ENCODE data around the gene GREM1. TPM values are rescaled to one million over a fixed set of nuclear protein-coding genes. Genes with fewer than 3 reads are reported as not detected.

The GREM1 gene
- total and polyA plus RNA-seq, 2 of the 4 experiments (the other 2 are of a cell fraction): 848 to 852 TPM

DNA sequence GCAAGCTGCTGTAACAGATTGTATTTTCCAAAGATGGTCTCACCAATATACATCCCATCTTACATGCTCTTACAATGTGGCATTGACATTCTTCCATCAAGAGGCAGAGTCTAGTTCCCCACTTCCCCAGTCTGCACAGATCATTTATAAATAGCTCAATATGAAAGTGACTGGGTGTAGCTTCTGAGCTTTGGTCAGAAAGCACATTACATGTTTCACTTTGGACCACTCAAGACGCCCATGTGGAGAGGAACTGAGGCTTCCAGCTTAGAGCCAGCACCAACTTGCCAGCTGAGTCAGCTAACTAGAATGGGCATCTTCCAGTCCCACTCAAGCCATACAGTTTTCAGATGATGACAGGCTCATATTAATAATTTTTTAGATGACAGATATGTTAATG lies 45.5 kb downstream of the GREM1 start:
- Histone ChIP-seq H2AFZ (replicated peaks; ENCODE audit: low read length, poor library complexity) (no peak overlapping the region), H3K23ac (ENCODE audit: low read depth, low read length) (no peak overlapping the region), H3K36me3 (ENCODE audit: control insufficient read depth, insufficient read depth, low read length) (peaks cover 5% of the 10 kb centered on the region), H4K91ac (ENCODE audit: insufficient read depth, low read depth, low read length) (no peak overlapping the region), H3K9ac (ENCODE audit: low read depth, low read length) (no peak overlapping the region), H3K4ac (ENCODE audit: low read depth, low read length) (peak overlapping the region; percentile 32; the same call in 1 of the 2 replicates), H3K18ac (ENCODE audit: low read depth, low read length) (no peak overlapping the region), H2AK5ac (ENCODE audit: low read depth, low read length) (no peak overlapping the region), H3K56ac (ENCODE audit: extremely low read depth, insufficient read depth, low read length) (no peak overlapping the region), H3K4me1 (ENCODE audit: control insufficient read depth, insufficient read depth, low read length) (peaks cover 6% of the 10 kb centered on the region; the same call in 1 of the 2 replicates), H3K14ac (replicated peaks; ENCODE audit: low read depth, low read length) (0 out of 2 replicates have a peak overlapping the region, but pooled peaks have one; percentile 20), H3K79me1 (ENCODE audit: low read depth in 1 of 2, low read length in 2 of 2) (peaks cover 16 to 39% of the 10 kb centered on the region in 2 experiments), H4K8ac (ENCODE audit: low read depth in 2 of 2, low read length in 2 of 2) (peak overlapping the region in 1 of 2 experiments; percentile 40; a peak in 1 of 4 replicates), H2AK9ac (replicated peaks; ENCODE audit: low read depth, low read length, poor library complexity) (no peak overlapping the region), H2BK15ac (ENCODE audit: low read depth, low read length) (no peak overlapping the region), H3K9me3 (ENCODE audit: control insufficient read depth, insufficient read depth, low read length) (no peaks in the 10 kb centered on the region), H3K4me2 (ENCODE audit: low read depth, low read length) (no peak overlapping the region), H4K20me1 (ENCODE audit: insufficient read depth, low read length) (no peaks in the 10 kb centered on the region), H4K5ac (ENCODE audit: low read depth, low read length) (no peak overlapping the region), H2BK20ac (ENCODE audit: low read depth, low read length) (no peak overlapping the region), H3K27ac (ENCODE audit: insufficient read depth, low read length) (no peak overlapping the region), H3K27me3 (ENCODE audit: control insufficient read depth, insufficient read depth, low read length) (no peaks in the 10 kb centered on the region), H3K4me3 (ENCODE audit: insufficient read depth, low read depth, low read length) (no peak overlapping the region), H2BK5ac (ENCODE audit: low read depth, low read length, poor library complexity, severe bottlenecking) (no peak overlapping the region), H3K9me1 (ENCODE audit: insufficient read depth, low read length) (peaks cover 3% of the 10 kb centered on the region), H2BK120ac (ENCODE audit: low read depth, low read length) (no peak overlapping the region)
- TF ChIP-seq RCOR1 (IDR thresholded peaks at IDR 0.05; ENCODE audit: insufficient replicate concordance, low read length) (no peak), MAZ (IDR thresholded peaks at IDR 0.05; ENCODE audit: borderline replicate concordance, low read depth, low read length) (no peak), BHLHE40 (IDR thresholded peaks at IDR 0.05; ENCODE audit: low read depth, low read length) (no peak), MXI1 (IDR thresholded peaks at IDR 0.05; ENCODE audit: borderline replicate concordance, low read depth, low read length) (no peak), NFE2L2 (IDR thresholded peaks at IDR 0.05; ENCODE audit: low read depth, low read length) (no peak), CEBPB (IDR thresholded peaks at IDR 0.05; ENCODE audit: low read depth, low read length) (no peak), CHD1 (IDR thresholded peaks at IDR 0.05; ENCODE audit: low read depth, low read length) (no peak), SMC3 (IDR thresholded peaks at IDR 0.05; ENCODE audit: low read depth, low read length) (no peak), FOS (IDR thresholded peaks at IDR 0.05; ENCODE audit: low read depth, low read length) (no peak)
- TF ChIP-seq, protein P1, sequence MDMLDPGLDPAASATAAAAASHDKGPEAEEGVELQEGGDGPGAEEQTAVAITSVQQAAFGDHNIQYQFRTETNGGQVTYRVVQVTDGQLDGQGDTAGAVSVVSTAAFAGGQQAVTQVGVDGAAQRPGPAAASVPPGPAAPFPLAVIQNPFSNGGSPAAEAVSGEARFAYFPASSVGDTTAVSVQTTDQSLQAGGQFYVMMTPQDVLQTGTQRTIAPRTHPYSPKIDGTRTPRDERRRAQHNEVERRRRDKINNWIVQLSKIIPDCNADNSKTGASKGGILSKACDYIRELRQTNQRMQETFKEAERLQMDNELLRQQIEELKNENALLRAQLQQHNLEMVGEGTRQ (IDR thresholded peaks at IDR 0.05; ENCODE audit: low read depth, low read length): no peak
- TF ChIP-seq, protein P2, sequence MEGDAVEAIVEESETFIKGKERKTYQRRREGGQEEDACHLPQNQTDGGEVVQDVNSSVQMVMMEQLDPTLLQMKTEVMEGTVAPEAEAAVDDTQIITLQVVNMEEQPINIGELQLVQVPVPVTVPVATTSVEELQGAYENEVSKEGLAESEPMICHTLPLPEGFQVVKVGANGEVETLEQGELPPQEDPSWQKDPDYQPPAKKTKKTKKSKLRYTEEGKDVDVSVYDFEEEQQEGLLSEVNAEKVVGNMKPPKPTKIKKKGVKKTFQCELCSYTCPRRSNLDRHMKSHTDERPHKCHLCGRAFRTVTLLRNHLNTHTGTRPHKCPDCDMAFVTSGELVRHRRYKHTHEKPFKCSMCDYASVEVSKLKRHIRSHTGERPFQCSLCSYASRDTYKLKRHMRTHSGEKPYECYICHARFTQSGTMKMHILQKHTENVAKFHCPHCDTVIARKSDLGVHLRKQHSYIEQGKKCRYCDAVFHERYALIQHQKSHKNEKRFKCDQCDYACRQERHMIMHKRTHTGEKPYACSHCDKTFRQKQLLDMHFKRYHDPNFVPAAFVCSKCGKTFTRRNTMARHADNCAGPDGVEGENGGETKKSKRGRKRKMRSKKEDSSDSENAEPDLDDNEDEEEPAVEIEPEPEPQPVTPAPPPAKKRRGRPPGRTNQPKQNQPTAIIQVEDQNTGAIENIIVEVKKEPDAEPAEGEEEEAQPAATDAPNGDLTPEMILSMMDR (conservative IDR thresholded peaks at IDR 0.05; ENCODE audit: low read depth, low read length): no peak
- TF ChIP-seq, protein P3, sequence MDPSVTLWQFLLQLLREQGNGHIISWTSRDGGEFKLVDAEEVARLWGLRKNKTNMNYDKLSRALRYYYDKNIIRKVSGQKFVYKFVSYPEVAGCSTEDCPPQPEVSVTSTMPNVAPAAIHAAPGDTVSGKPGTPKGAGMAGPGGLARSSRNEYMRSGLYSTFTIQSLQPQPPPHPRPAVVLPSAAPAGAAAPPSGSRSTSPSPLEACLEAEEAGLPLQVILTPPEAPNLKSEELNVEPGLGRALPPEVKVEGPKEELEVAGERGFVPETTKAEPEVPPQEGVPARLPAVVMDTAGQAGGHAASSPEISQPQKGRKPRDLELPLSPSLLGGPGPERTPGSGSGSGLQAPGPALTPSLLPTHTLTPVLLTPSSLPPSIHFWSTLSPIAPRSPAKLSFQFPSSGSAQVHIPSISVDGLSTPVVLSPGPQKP (IDR thresholded peaks at IDR 0.05; ENCODE audit: borderline replicate concordance, low read depth, low read length): no peak
- no TSS peak for BruUV-seq (replicated peaks)
- ATAC-seq (ENCODE audit: low read depth) (no peak), DNase-seq (no peak)
- ChIA-PET POLR2A (ENCODE audit: unreplicated experiment) (no interaction called here), CTCF (no interaction called here)
- dilution Hi-C loops (cut with HindIII; ENCODE audit: low sequenced_read_pairs, unreplicated experiment): no loop called here
- in situ Hi-C loops (cut with MboI; ENCODE audit: low sequenced_read_pairs): no loop called here
- WGBS, 2 experiments (ENCODE audit: extremely low coverage in 2 of 2, insufficient read length in 1 of 2): no CpG with 5 or more reads among the region's 1 CpG
- intact Hi-C loops (cut with micrococcal nuclease): no loop called here
